Stimulated activated CD4-positive, alpha-beta T cell treated with anti-CD3 and anti-CD28 coated beads, Interleukin-1b, Interleukin-23, amount 100 ng/mL, for 24 hours (primary cell): ENCODE data around the gene CCDC178.
"Not testable (repeated sequence)": the region's sequence is repeated elsewhere in the genome, so short reads cannot be mapped to it uniquely, and the experiment has no call there.

Source experiments
- DNase-seq, 4 experiments: peaks; one replicate each; pipeline ENCODE4 v3.0.0-alpha.2; 2020; ENCODE audit warnings: low read depth in 4 of 4, low spot score in 1 of 4

CCDC178 gene

DNA sequence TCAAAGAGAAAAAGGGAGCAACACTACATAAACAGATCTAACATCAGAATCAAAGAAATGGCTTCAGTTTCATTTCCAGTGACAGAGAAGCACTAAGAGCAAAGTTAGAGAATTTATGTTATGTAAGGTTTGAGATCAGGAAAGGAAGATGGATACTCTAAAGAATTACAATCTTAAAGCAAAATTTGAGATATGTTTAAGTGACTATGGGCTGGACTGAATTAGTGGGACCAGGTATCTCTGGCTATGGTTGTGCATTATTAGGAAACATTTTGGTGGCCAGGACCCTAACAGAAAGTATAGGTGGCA, 208.2 kb downstream of the CCDC178 start:
- no peak for DNase-seq

DNA sequence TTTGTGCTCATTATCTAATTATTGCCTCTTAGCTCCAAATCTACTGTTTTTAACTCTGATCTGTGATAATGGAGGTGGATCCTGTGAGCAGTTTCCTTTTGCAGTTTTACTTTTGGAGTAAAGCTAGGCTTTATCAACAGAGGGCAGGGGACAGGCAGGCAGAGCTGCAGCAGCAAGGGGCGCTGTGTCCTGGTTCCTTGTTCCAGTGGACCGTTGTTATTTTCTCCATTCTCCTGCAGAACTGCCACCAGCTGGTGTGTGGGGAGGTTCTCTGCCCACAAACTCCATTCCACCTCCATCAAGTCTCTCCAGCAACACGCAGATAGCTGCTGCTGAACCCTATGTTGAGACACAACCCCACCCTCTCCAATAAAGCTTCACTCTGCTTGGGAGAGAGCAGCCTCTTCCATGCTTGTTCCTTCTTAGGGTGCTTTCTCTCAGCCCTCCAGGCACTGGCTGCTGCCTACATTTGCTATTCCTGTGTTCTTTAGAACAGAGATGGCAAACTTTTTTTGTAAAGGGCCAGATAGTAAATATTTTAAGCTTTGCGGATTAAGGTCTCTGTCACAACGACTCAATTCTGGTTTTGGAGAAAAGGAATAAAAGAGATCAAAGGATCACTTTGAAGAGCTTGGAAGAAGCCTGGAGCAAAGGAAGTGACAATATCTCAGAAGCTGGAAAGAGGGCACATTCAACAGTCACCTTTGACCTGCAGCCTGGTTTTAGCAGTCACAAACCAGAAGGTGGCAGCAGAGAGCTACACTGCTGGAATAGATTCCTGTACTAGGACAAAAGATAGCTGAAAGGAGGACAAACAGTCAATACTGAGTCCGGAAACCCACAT, 208.8 kb downstream of the CCDC178 start:
- peak; percentile 8 to 35 (median 23) for DNase-seq

DNA sequence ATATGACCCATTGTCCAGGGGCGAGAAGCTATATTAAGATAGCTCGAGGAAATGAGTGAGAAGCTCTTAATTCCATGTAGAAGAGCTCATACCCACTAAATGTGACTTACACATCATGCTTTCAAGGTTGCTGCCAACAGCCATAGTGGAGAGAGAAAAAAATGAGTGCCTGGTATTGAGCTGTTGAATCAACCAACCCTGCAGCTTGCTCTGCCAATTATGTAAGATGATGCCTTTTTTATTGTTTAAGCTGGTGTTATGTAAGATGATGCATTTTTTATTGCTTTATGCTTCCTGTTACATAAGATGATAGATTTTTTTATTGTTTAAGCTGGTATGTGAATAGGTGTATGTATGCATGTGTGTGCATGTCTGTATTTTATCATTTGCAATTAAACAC, 228.2 kb downstream of the CCDC178 start:
- no peak for DNase-seq

DNA sequence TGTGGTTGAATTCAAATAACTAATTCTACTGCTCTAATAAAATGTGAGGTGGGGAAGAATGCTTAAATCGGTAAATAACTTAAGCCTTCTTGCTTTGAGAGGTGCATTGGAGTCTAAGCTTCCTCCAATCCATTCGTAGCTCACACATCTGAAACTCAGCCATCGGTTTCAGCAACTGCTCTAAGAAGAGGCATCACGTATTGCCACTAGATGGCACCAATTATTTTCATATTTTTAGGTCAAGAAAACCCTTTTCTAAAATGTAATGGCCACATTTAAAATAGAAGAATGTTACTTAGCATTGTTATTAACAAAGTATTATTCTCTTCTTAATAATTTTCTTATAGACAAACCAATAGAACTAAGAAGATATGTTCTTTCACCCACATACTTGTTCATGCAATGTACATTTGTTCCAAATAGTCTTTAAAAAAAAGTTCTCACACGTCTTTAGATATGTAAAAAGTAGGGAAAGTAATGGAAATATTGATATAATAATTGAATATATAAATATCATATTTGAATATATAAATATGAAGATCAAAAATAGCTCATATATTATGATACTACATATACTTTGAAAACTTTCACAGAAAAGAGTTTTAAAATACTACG, 229.8 kb downstream of the CCDC178 start:
- no peak for DNase-seq

DNA sequence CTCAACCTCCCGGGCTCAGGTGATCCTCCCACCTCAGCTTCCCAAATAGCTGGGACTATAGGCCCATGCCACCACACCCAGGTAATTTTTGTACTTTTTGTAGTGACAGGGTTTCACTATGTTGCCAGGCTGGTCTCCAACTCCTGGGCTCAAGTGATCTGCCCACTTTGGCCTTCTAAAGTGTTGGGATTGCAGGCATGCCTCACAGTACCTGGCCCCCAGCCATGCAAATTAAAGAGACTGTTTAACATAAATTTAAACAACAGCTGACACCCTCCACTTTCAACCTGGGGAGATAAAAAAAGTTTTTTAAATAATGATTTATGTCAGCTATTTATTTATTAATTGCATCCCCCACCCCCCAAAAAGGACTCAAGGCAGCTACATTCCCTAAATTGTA, 234.7 kb downstream of the CCDC178 start:
- DNase-seq, result no peak

DNA sequence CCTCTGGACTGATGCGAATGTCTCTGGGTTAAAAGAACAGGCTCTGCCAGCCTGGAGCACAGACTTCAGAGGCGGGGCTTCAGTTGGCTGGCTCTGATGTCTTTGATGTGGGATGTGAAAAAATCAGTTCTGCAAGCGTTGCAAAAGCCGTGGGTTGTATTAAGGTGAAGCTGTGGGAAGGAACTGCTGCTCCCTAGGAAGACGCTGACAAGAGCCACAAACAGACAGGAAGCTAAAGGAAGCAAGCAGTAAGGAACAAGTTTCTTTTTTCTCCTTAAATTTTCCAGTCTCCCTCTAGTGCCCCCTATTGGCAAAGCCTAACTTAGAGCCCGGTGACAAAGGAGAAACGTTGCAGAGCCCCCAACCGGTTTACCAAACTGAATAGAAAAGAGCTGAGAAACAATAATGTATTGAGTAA, 239.0 kb downstream of the CCDC178 start:
- no peak for DNase-seq

DNA sequence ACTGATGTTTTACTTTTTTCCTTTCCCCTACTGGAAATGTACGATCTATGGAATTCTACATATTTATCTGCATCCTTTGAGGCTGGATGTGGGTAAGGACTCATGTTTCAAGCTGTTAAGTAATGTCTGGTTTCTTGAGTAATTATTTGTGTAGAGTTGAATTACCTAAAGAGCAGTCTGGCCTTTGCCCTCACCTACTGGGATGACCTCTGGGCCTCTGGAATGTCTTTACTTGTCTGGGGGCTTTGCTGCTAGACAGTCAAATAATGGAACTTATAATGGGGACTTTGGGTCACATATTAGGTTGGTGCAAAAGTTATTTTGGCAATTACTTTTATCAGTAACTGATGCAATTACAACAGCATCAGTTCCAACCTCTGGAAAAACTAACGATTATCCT, 244.7 kb downstream of the CCDC178 start:
- DNase-seq, result no peak

DNA sequence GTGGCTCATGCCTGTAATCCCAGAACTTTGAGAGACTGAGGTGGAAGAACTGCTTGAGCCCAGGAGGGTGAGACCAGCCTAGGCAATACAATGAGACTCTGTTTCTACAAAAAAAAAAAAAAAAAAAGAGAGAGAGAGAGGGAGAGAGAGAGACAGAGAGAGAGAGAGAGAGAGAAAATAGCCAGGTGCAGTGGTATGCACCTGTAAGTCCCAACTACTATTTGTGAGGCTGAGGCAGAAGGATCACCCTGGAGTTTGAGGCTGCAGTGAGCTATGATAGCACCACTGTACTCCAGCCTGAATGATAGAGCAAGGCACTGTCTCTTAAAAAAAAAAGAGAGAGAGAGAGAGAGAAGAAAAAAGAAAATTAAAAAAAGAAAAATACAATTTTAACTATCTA, 245.7 kb downstream of the CCDC178 start:
- no peak for DNase-seq

DNA sequence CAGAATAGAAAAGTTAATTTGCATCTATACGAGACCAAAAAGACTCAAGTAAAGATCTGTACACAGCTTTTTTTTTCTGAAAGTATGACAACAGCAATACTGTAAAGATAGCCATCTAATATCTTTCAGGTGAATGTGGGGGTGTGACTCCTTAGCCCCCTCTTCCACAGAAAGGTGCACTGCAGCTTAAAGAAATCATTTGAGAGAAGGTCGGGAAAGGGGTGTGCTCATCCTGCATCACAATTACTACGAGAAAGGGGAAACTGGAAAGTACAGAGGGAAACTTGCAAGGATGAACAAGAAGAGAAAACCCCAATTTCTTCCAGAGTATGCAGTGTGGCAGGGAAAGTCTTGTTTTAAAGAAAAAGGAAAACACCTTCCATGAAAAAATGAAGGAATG, 255.6 kb downstream of the CCDC178 start:
- no peak for DNase-seq

DNA sequence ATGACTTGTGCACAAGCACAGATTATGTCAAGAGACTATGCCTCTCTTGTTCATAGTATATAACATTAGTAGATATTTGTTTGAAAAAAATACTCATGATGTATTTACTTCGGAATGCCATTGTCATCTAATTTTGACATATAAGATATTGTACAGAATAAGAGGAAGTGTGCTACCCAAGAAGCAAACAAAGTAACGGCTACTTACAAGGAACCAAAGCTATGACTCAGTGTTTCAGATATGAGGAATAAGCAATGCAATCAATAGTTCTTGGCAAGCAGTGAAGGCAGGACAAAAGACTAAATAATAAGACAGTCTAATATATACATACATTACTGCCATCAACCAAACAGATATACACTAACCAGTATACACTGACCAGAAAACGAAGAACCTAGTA, 256.3 kb downstream of the CCDC178 start:
- no peak for DNase-seq

DNA sequence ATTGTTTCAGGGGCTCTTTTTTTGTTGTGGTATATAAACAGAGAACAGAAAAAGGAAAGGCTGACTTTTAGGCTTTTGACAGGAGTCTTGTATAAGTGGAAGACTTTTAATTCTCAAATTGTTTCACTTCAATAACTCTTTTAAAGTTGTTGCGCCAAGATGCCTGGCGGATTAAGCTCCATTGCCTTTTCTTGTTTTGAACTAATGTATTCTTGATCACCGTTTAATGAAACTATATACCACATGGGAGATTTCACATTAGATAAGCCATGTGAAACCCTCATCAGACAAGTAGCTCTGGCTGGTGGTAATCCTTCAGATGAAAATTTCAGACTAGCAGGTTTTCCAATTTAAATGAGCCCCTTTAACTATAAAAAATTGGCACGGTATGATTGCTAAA, 257.4 kb downstream of the CCDC178 start:
- DNase-seq, result no peak

DNA sequence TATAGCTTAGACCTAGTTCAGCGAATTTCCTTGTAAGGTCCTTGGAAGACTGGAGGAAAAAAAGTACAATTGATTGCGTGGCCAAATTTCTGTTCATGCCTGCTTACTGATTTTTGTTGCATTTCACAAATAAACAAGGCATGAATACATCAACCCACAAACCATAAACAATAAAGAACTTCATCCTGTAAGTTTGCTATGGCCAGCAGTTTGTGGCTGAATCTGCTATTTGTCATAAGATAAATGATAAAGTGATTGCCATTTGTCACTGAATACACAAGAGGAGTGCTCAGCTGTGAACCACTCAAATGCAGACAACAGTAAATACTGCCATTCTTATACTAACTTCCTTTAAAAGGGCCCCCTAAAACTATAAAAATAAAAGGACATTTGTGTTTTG, 259.5 kb downstream of the CCDC178 start:
- no peak for DNase-seq

DNA sequence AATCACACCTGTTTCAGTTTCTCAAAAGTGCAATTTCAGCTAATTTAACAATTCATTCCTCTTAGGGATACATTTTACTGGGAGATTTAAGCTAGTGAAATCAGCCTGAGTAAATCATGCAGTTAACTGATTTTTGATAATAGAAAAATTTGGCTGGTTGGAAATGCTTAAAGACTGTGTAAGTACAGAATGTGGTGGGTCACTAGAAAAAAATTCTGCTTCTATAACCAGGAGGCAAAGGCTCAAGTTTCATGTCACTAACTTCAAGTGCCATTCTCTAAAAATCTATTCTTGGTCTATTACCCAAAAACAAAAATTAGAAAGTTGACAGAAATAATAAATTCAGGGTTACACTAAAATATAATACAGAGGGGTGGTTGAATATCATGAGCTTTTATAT, 271.3 kb downstream of the CCDC178 start:
- DNase-seq, result no peak

DNA sequence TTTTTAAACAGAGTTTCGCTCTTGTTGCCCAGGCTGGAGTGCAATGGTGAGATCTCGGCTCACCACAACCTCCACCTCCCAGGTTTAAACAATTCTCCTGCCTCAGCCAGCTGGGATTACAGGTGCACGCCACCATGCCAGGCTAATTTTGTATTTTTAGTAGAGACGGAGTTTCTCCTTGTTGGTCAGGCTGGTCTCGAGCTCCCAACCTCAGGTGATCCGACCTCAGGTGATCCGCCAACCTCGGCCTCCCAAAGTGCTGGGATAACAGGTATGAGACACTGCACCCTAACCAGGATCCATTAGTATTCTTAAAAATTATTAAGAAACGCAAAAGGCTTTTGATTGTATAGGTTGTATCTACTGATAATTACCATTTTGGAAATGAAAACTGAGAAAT, 276.4 kb downstream of the CCDC178 start:
- not testable (repeated sequence) for DNase-seq

DNA sequence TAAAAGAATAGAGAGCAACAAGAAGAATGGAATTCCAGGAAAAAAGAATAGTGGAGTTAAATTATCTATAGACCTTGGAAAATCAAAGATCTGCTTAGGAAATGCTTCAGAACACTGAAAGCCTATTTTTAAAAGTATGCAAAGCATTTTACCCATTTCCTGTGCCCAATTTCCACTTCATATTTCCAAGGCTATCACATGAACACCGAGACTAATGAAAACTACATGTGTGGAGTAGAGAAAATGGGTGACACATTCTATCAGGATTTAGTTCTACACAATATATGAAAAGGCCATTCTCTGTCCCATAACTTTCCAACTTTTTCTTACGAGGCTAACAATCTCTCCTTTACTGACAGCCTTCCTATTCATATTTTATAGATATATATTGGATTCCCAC, 279.4 kb downstream of the CCDC178 start:
- DNase-seq, result no peak

DNA sequence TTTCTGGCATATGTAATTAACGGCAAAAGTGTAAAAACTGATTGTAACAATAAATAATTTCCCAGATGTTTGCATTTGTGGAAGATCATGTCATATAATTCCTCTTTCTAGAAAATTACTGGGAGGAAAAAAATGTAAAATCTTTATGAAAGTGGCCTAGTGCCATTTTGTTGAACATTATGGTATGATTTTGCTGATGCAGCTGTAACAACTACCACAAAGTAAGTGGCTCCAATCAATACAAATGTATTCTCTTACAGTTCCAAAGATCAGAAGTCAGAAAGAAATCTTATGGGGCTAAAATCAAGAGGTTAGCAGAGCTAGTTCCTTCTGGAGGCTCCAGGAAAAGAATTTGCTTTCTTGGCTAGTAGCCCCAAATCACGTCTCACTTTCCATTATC, 281.4 kb downstream of the CCDC178 start:
- no peak for DNase-seq

DNA sequence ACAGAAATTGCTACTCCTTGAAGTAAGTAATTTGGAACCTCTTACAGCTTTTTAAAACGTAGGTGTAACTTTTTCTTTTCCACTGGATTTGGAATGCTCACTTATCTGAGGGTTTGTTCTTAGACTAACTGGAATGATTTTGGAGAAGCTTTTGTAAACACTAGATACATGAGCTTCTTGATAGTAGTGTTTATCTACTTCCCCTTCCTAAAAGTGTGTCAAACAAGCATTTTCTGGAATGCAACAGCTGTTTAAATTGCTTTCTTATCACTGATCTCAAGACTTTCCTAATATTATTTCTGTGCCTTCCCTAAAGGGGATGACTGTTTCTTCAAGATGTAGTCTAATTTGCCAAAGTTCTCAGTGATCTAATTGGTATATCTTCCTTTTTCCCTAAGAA, 282.6 kb downstream of the CCDC178 start:
- DNase-seq, result no peak

DNA sequence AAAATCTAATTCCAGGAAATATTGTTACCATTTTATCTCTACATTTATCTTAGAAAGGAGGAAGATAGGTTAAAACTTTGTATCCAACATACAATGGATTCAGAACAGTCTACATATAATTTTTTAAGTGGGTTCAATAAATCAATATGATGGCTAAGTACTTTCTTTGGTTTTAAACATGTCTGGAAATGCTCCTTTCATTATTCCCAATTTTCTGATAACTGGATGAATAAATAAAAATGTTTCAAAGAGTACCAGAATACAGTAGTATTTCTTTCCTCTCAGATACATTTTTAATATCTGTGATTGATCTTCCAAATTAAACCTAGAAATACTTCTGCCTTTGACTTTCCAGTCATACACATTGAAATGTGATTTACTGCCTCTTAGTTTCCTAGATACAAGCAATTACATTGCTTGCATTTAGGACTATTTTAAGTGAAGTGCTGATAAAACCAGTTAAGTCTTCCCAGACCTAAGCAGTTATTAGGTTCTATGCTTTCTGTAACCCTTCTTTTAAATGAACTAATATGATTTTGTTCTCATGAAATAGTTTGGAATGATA, 283.5 kb downstream of the CCDC178 start:
- no peak for DNase-seq

DNA sequence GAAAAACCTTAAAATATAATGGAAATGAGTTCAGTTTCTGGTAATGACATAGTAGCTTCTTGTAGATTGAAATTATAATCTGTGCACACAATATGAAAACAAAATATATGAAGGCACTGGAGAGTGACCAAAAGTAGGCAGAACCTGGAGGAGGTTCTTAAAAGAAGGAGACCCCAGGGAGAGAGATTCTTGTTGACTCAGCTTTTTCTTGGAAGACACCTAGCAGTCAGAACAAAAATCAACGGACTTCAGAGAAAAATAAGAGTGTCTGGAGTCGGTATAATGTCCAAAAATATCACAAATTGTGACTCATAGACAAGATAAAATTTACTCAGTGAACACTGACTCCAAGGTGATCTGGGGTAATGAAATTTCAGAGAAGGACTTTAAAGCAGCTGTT, 286.5 kb downstream of the CCDC178 start:
- DNase-seq, result no peak

DNA sequence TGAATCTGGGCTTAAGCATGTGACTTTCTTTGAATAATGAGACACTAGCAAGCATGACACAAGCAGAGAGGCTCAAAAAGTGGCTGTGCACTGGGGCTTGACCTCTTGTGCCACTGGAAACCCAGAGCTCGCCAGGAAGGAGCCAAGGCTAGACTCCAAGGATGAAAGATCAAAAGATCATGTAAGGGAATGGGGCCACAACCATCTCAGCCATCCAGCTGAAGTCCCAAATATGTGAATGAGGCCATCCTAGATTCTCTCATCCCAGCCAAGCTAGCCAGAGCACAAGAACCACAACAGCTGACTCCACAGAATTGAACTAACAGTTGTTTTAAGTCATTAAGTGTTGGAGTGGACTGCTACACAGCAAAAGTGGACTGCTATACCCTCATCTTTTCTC, 288.1 kb downstream of the CCDC178 start:
- no peak for DNase-seq

DNA sequence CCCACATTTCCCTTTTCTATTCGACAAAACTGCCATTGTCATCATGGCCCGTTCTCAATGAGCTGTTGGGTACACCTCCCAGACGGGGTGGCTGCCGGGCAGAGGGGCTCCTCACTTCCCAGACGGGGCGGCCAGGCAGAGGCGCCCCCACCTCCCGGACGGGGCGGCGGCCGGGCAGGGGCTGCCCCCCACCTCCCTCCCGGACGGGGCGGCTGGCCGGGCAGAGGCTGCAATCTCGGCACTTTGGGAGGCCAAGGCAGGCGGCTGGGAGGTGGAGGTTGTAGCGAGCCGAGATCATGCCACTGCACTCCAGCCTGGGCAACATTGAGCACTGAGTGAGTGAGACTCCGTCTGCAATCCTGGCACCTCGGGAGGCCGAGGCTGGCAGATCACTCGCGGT, 292.7 kb downstream of the CCDC178 start:
- not testable (repeated sequence) for DNase-seq

DNA sequence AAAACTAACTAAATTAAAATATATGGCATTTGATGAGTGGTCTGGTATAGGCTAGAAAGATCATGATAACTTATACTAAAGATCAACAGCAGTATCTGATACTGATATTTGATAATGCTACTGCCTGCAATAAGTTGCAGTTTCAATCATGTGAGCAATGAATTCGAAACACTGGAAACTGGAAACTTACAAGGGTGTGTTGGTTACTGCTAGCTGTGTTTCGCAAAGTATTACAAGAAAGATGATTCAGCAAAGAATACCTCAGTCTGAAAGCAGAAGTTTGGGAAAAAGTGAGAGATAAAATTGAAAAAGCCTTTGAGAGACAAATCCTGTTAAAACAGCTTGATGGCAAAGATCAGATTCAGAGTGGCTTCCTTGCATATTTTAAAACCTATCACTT, 294.5 kb downstream of the CCDC178 start:
- no peak for DNase-seq
